ENCODE results near the gene KRTAP5-7. TPM values are rescaled to one million over a fixed set of nuclear protein-coding genes. Genes with fewer than 3 reads are reported as not detected.

The KRTAP5-7 gene
- total and polyA plus RNA-seq, 2 of the 13 experiments (the other 11 are each of a cell fraction or from before 2014, with no cell fraction given), result 0.54 TPM; not detected in 1

GRCh38 chr11:71504531-71504930 is 22.5 kb upstream of the KRTAP5-7 start:
- H2AFZ ChIP-seq (ENCODE audit: low read length), result no peak overlapping the region
- H3K9ac ChIP-seq (ENCODE audit: insufficient read depth, low read depth, low read length), result no peak overlapping the region
- H3K27ac ChIP-seq (ENCODE audit: extremely low read length, insufficient read depth, low read length), result no peak overlapping the region
- no peaks in the 10 kb centered on the region for H3K27me3 ChIP-seq (ENCODE audit: control insufficient read depth in 1 of 2, insufficient read depth in 2 of 2, low read length in 2 of 2)
- POLR2A ChIA-PET, result no interaction called here
- in situ Hi-C loops (cut with HindIII; ENCODE audit: extremely low pct_ligation_motif_present, low pct_unique_long_range_greater_than_20kb) (no loop called here), intact Hi-C loops (cut with micrococcal nuclease; ENCODE audit: unreplicated experiment) (no loop called here)
- H3K4me2 ChIP-seq (ENCODE audit: low read depth, low read length), result no peak overlapping the region
- H3K4me1 ChIP-seq (ENCODE audit: insufficient read depth, low read length), result no peaks in the 10 kb centered on the region
- BruUV-seq (replicated peaks), result no TSS peak
- FAIRE-seq (no peak), DNase-seq (ENCODE audit: low spot score) (no peak), ATAC-seq (no peak)
- no peaks in the 10 kb centered on the region for H3K79me2 ChIP-seq (ENCODE audit: insufficient read depth, low read length)
- H3K4me3 ChIP-seq (replicated peaks in 1 of 3; ENCODE audit: insufficient read depth in 1 of 3, low read depth in 2 of 3, low read length in 3 of 3), result no peak overlapping the region
- CTCF ChIA-PET (ENCODE audit: low intra/inter-chr PET ratio, low total read pairs), result no interaction called here
- H4K20me1 ChIP-seq (ENCODE audit: insufficient read depth, low read length), result no peaks in the 10 kb centered on the region
- H3K36me3 ChIP-seq (replicated peaks in 1 of 2; ENCODE audit: control insufficient read depth in 1 of 2, insufficient read depth in 2 of 2, low read length in 2 of 2), result peaks cover 3 to 14% of the 10 kb centered on the region in 2 experiments; a peak in 4 of 5 replicates
- no peaks in the 10 kb centered on the region for H3K9me3 ChIP-seq (ENCODE audit: low read length)
- TF ChIP-seq, protein P1, sequence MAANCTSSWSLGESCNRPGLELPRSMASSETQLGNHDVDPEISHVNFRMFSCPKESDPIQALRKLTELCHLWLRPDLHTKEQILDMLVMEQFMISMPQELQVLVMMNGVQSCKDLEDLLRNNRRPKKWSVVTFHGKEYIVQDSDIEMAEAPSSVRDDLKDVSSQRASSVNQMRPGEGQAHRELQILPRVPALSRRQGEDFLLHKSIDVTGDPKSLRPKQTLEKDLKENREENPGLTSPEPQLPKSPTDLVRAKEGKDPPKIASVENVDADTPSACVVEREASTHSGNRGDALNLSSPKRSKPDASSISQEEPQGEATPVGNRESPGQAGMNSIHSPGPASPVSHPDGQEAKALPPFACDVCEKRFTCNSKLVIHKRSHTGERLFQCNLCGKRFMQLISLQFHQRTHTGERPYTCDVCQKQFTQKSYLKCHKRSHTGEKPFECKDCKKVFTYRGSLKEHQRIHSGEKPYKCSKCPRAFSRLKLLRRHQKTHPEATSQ (CRISPR knock-in tag; IDR thresholded peaks at IDR 0.05; ENCODE audit: borderline replicate concordance), result no peak
- TF ChIP-seq ZNF326 (CRISPR knock-in tag; IDR thresholded peaks at IDR 0.05; ENCODE audit: borderline replicate concordance), result no peak
- TF ChIP-seq ZMAT3 (CRISPR knock-in tag; conservative IDR thresholded peaks at IDR 0.05), result no peak
- TF ChIP-seq HNRNPLL (IDR thresholded peaks at IDR 0.05; ENCODE audit: low read depth, low read length, poor library complexity, severe bottlenecking), result no peak
- TF ChIP-seq RBM39 (IDR thresholded peaks at IDR 0.05; ENCODE audit: low read depth, low read length, poor library complexity, severe bottlenecking), result no peak
- no peak for TF ChIP-seq ZSCAN20 (CRISPR knock-in tag; IDR thresholded peaks at IDR 0.05; ENCODE audit: borderline replicate concordance)
- TF ChIP-seq NR1H2 (CRISPR knock-in tag; IDR thresholded peaks at IDR 0.05; ENCODE audit: borderline replicate concordance, low read depth), result no peak
- no peak for TF ChIP-seq KDM5A (IDR thresholded peaks at IDR 0.05; ENCODE audit: borderline replicate concordance, low read length)
- no peak for TF ChIP-seq RFXAP (CRISPR knock-in tag; IDR thresholded peaks at IDR 0.05; ENCODE audit: borderline replicate concordance)
- TF ChIP-seq SRF (IDR thresholded peaks at IDR 0.05; ENCODE audit: low read depth, low read length), result no peak
- TF ChIP-seq ZNF629 (CRISPR knock-in tag; conservative IDR thresholded peaks at IDR 0.05), result no peak
- no peak for TF ChIP-seq ETV6 (CRISPR knock-in tag; conservative IDR thresholded peaks at IDR 0.05)
- no peak for TF ChIP-seq HMGA1 (CRISPR knock-in tag; conservative IDR thresholded peaks at IDR 0.05)
- TF ChIP-seq ATF7-NPFF (CRISPR knock-in tag; IDR thresholded peaks at IDR 0.05; ENCODE audit: low read depth), result no peak
- 93% methylated on average over 10 of the region's 10 CpGs for WGBS (ENCODE audit: low lambda C conversion rate)
